Ecto neural progenitor cell (in vitro differentiated cells): ENCODE data around the gene DAPK1.

Experiments used
- DNase-seq: peaks from one replicate; pipeline ENCODE4 v3.0.0-alpha.2; 2018; ENCODE audit warnings: low spot score

The DAPK1 gene

GRCh38 chr9:87712801-87713277 lies 215.2 kb downstream of the DAPK1 start:
- no peak for DNase-seq

GRCh38 chr9:87713278-87713987 lies 215.8 kb downstream of the DAPK1 start:
- DNase-seq, result no peak

GRCh38 chr9:87713988-87714330 lies 216.3 kb downstream of the DAPK1 start:
- DNase-seq, result no peak

GRCh38 chr9:87714819-87715218 lies 217.2 kb downstream of the DAPK1 start:
- no peak for DNase-seq

- no peak for DNase-seq
Measured at GRCh38 chr9:87716141-87716540, 218.5 kb downstream of the DAPK1 start.

- DNase-seq, result no peak
Measured at GRCh38 chr9:87717456-87717855, 219.8 kb downstream of the DAPK1 start.

- DNase-seq, result no peak
Measured at GRCh38 chr9:87718231-87718630, 220.6 kb downstream of the DAPK1 start.

- DNase-seq, result no peak
Measured at GRCh38 chr9:87718852-87719612, 221.4 kb downstream of the DAPK1 start.

GRCh38 chr9:87720173-87720572 lies 222.5 kb downstream of the DAPK1 start:
- no peak for DNase-seq

GRCh38 chr9:87722393-87723088 lies 224.9 kb downstream of the DAPK1 start:
- DNase-seq, result no peak

GRCh38 chr9:87725356-87725899 lies 227.8 kb downstream of the DAPK1 start:
- DNase-seq, result no peak

- peak; percentile 90 for DNase-seq
Measured at GRCh38 chr9:87725900-87726709, 228.4 kb downstream of the DAPK1 start, which contains the start of gene CTSL. TSS of gene CTSL (plus strand) at chr9:87726119. CDS start at chr9:87727604, 1,485 bp downstream.

GRCh38 chr9:87729246-87729645 lies 231.6 kb downstream of the DAPK1 start:
- DNase-seq, result no peak

GRCh38 chr9:87731321-87731720 lies 233.7 kb downstream of the DAPK1 start:
- no peak for DNase-seq

GRCh38 chr9:87732344-87732743 lies 234.7 kb downstream of the DAPK1 start:
- DNase-seq, result no peak

- no peak for DNase-seq
Measured at GRCh38 chr9:87732756-87733155, 235.1 kb downstream of the DAPK1 start.

GRCh38 chr9:87733273-87734052 lies 235.8 kb downstream of the DAPK1 start:
- no peak for DNase-seq

GRCh38 chr9:87734106-87734505 lies 236.4 kb downstream of the DAPK1 start:
- DNase-seq, result no peak

- no peak for DNase-seq
Measured at GRCh38 chr9:87739546-87739945, 241.9 kb downstream of the DAPK1 start.

GRCh38 chr9:87740209-87740608 lies 242.5 kb downstream of the DAPK1 start:
- DNase-seq, result no peak

- no peak for DNase-seq
Measured at GRCh38 chr9:87741326-87741725, 243.7 kb downstream of the DAPK1 start.
